ENCODE data around the gene ELAVL2.

The ELAVL2 gene

DNA sequence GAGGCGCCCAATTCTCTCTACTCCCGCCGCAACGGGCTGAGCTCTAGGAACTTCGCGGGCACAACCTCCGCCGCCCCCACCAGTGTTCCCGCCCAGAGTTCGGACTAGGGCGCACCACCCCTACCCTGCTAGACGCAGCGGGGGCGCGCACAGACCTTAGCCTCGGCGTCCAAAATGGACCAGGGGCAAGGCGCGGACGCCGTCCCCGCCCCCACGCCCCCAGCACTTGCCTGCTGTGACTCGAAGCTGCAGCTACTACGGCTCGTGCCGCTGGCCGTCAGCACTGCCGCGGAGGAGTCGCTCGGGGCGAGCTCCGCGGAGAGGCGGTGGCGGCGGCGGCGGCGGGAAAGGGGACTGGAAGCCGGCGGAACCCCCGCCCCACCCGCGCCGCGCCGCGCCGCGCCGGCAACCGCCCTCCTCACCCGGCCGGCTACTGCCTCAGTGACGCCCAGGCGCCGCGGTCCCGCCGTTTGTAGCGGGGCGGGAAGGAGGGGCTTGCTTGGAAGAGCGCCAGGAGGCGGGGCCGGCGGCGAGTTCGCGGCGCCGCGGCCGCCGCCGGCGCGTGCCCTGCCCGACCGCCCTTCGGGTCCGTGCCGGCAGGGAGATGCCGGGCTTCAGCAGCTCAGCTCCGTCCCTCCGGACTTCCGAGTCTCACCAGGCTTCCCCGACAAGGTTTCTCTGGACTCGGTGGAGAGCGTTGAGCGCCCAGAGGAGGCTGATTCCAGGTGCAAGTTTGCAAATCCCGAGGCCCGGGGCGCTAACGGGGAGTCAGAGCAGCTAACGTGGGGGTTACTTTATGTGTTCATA is 4.5 kb downstream of the ELAVL2 start:
- no peak for DNase-seq (ENCODE audit: low read depth)

- no peak for DNase-seq (ENCODE audit: low read depth)
These were observed 5.3 kb downstream of the ELAVL2 start for GRCh38 chr9:23820451-23821374.

- no peak for DNase-seq (ENCODE audit: low read depth)
These were observed 6.6 kb downstream of the ELAVL2 start for GRCh38 chr9:23819403-23819802.

DNA sequence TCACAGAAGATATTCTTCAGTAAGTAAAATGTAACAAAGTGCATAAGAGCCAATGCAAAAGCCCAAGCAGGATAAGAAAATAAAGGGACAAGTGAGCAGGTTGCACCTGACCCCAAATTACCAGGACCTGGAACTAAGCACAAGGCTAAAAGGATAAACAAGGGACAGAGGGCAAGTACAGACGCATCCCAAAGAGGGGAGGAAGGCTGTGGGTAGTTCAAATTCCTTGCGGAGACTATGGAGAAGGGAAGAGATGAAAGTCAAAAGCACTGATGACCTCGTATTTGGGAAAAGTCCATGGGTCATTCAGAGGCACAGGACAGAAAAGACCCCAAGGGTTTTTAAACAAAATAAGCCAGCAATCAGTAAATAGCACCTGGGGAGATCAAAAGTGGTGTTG is 11.8 kb downstream of the ELAVL2 start:
- no peak for DNase-seq (ENCODE audit: low read depth)

DNA sequence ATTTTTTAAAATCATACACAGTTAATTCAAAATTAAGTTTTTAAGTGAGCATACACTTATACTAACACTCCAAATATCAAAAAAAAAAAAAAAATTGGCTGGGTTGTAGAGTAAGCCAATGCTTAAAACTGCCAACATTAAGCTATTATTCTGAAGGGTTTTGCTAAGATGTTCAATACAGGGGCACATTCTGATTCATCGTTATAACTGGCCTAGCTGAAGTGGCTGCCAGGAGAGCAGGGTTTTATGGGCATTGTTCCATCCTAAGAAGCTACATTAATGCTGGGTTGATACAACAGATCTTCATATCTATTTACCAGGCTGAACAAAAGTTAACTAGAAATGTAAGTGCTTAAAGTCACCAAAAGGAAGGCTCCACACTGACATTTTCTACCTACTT is 13.4 kb downstream of the ELAVL2 start:
- no peak for DNase-seq (ENCODE audit: low read depth)

DNA sequence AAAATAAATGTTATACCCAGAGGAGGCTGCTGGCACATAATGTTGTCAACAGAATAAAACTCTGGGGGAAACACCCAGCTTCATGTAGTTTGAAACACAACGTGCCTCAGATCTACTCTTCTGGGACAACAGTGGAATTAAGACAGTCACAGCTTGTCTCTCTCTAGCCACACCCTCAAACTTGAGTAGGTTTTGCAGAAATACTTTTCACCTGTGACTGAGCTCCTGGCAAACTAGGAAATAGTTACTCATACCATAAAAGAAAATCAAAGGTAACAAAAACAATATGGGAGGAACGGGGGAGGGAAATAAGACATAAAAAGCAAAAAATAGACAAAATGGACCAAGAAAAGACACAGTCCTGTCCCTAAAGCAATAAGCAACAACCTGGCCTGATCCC is 14.4 kb downstream of the ELAVL2 start:
- no peak for DNase-seq (ENCODE audit: low read depth)

DNA sequence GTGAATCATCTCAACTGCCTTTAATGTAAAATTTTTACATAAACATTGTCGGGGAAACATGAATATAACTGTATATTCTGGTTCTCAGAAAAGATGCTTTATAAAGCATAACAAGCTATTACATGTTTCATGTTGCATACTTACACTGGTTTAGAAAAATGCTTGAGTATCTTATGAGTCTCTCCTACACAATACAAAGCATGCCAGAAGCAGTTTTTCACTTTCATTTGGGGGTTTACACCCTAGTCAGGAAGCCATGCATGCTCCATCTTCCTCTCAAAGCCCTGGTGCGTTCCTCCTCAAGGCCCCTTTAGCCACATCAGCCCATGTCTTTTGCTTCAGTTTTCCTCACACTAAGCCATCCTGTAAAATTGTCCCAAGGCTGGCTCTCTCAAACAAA is 22.8 kb downstream of the ELAVL2 start:
- DNase-seq (ENCODE audit: low read depth): no peak

DNA sequence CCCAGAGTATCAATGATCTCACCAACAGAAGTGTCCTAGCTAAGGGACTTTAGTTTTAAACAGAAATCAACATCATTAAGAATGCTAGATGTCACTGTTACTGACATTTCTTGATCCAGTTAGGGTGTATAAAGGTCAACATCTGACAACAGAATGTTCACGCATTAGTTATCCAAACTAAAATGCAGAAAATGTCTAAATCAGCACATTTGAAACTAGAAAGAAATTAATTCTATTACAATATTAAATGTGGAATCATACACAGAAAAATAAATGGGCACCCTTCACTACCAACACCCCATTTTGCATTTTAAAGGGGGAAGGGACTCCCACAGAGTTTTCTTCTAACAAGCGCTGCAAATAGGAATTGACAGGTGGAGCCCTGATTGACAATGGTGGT is 24.5 kb downstream of the ELAVL2 start:
- DNase-seq (ENCODE audit: low read depth): no peak

- no peak for DNase-seq (ENCODE audit: low read depth)
These were observed 26.5 kb downstream of the ELAVL2 start for GRCh38 chr9:23799521-23799920.

GRCh38 chr9:23798325-23798724 is 27.7 kb downstream of the ELAVL2 start:
- DNase-seq (ENCODE audit: low read depth): no peak

- no peak for DNase-seq (ENCODE audit: low read depth)
These were observed 29.8 kb downstream of the ELAVL2 start for GRCh38 chr9:23796209-23796608.

- DNase-seq (ENCODE audit: low read depth): no peak
These were observed 35.4 kb downstream of the ELAVL2 start for GRCh38 chr9:23790351-23791260.

GRCh38 chr9:23789529-23790254 is 36.3 kb downstream of the ELAVL2 start:
- no peak for DNase-seq (ENCODE audit: low read depth)

- DNase-seq (ENCODE audit: low read depth): no peak
These were observed 41.1 kb downstream of the ELAVL2 start for GRCh38 chr9:23784962-23785361.

DNA sequence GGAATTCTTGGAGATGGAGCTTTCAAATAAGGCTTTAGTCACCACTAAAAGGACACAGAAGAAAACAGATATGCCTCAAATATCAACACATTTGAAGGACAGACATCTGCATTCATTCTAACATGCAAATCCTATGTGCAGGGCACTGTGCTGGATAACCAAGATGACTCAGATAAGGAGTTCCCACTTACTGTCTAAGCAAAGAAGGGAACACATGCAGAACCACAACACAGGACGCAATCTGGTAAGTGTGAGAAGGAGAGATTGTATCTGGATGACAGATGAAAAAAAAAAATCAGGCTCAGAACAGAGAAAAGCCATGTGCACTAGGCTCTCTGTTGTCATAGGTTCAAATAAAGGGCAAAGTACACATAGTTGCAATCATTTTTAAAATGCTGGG is 42.5 kb downstream of the ELAVL2 start:
- no peak for DNase-seq (ENCODE audit: low read depth)

DNA sequence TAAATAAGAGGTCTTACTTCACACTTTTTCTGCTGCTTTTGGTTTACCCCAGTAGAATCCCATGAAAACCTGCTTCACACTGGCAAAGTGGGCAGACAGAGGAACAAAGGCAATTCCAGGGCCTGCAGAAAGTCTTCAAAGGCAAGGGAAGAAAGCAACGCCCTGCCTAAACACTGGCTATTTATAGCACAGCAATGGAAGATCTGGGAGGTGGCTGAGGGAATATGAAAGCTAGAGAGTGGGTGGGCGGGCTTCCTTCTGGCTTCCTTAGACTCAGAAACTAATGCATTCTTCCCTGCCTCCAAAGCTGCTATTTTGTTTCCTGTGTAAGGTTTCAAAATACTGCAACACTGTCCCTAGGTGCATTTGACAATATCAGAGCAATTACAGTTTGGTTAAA is 46.8 kb downstream of the ELAVL2 start:
- DNase-seq (ENCODE audit: low read depth): no peak

DNA sequence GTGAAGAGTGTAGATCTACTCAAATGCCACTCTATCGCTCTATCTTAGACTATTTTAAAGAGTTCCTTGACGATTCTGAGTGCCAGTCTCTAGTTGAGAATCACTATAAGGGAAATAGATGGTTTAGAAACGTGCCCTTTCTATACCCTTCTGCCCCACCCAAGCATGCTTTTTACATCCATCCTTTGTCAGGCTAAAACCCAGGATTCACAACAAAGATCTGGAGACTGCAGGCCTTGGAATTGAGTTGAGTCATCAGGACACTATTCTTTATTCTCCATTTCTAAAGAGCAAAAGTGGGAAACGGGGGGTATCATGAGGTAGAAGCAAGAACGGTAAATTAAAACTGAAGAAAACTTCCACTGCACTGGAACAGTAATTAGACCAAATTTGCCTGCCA is 48.7 kb downstream of the ELAVL2 start:
- no peak for DNase-seq (ENCODE audit: low read depth)

- DNase-seq (ENCODE audit: low read depth): no peak
These were observed 50.5 kb downstream of the ELAVL2 start for GRCh38 chr9:23775549-23775948.

GRCh38 chr9:23774266-23774665 is 51.8 kb downstream of the ELAVL2 start:
- DNase-seq (ENCODE audit: low read depth): no peak

DNA sequence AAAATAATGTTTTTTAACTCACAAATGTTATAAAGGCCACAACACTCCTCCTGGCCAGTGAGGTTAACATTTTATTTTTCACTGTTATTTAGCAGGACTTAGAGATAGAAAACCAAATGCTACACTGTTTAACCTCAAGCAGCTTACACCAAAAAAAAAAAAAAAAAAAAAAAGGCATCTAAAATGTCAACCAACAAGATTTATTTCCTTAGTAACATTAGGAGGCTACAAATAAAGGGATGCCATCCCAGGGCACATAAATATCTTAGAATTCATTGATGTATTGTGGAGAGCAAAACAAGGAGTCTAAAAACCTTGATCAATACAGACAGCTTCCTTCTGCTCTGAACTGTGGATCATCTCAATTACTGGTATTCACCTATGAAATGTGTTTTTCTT is 53.7 kb downstream of the ELAVL2 start:
- no peak for DNase-seq (ENCODE audit: low read depth)

- DNase-seq (ENCODE audit: low read depth): no peak
These were observed 54.2 kb downstream of the ELAVL2 start for GRCh38 chr9:23771746-23772384.
